IMR-90 (cell line): Measurements from ENCODE around the gene SFPQ. TPM values are rescaled to one million over a fixed set of nuclear protein-coding genes. Genes with fewer than 3 reads are reported as not detected.

Source experiments
- ATAC-seq: fragments of 200-7000 bp; cut with Tn5 transposase; 2 replicates; pipeline ENCODE4 v1.9.1; 2020; ENCODE audit warnings: low read depth, mild to moderate bottlenecking, moderate library complexity
- BruUV-seq: library from RNA; stranded (reverse); fragments of 400-500 nt; replicated peaks from 2 replicates; lab custom pipeline; 2021; lab: Mats Ljungman, UMichigan
- CTCF ChIA-PET: fragments of 300-600 bp; formaldehyde crosslinking; extraction: SDS; loops from one replicate; lab custom pipeline; 2021; ENCODE audit warnings: antibody characterized with exemption; lab: Yijun Ruan, JAX
- POLR2A ChIA-PET: fragments of 300-600 bp; sonication (Branson Sonifier 250); formaldehyde crosslinking; loops from one replicate; lab custom pipeline; 2022; ENCODE audit warnings: antibody characterized with exemption; ENCODE audit not compliant: unreplicated experiment; lab: Charles Lee
- DNase-seq: peaks from one replicate; pipeline ENCODE4 v3.0.0; 2013
- H2AFZ ChIP-seq: replicated peaks from 2 replicates; pipeline ENCODE3; 2013; ENCODE audit warnings: low read length, mild to moderate bottlenecking; ENCODE audit not compliant: poor library complexity
- H2AK5ac ChIP-seq: 2 replicates; pipeline ENCODE4 v1.6.1; 2013; ENCODE audit warnings: low read depth, low read length, inconsistent platforms
- H2AK9ac ChIP-seq: replicated peaks from 2 replicates; pipeline ENCODE3; 2013; ENCODE audit warnings: mild to moderate bottlenecking, low read depth, low read length, moderate library complexity; ENCODE audit not compliant: poor library complexity
- H2BK120ac ChIP-seq: 2 replicates; pipeline ENCODE4 v1.6.1; 2013; ENCODE audit warnings: low read depth, low read length, inconsistent platforms
- H2BK15ac ChIP-seq: 3 replicates; pipeline ENCODE4 v1.6.1; 2013; ENCODE audit warnings: low read depth, low read length, inconsistent platforms
- H2BK20ac ChIP-seq: 2 replicates; pipeline ENCODE4 v1.6.1; 2013; ENCODE audit warnings: low read depth, mild to moderate bottlenecking, inconsistent platforms, low read length, moderate library complexity
- H2BK5ac ChIP-seq: 2 replicates; pipeline ENCODE4 v1.6.1; 2013; ENCODE audit warnings: mild to moderate bottlenecking, low read depth, low read length, inconsistent platforms; ENCODE audit not compliant: poor library complexity, severe bottlenecking
- H3K14ac ChIP-seq: replicated peaks from 2 replicates; pipeline ENCODE4 v1.6.1; 2013; ENCODE audit warnings: low read depth, low read length, inconsistent platforms
- H3K18ac ChIP-seq: 2 replicates; pipeline ENCODE4 v1.6.1; 2013; ENCODE audit warnings: low read depth, low read length, control low read depth
- H3K23ac ChIP-seq: 2 replicates; pipeline ENCODE4 v1.6.1; 2013; ENCODE audit warnings: low read depth, low read length, inconsistent platforms
- H3K27ac ChIP-seq: 2 replicates; pipeline ENCODE4 v1.5.1; 2013; ENCODE audit warnings: mild to moderate bottlenecking, control low read depth, low read length; ENCODE audit not compliant: insufficient read depth
- H3K27me3 ChIP-seq: 2 replicates; pipeline ENCODE4 v1.6.1; 2013; ENCODE audit warnings: low read length; ENCODE audit not compliant: control insufficient read depth, insufficient read depth
- H3K36me3 ChIP-seq: 2 replicates; pipeline ENCODE4 v1.6.1; 2013; ENCODE audit warnings: low read length, mixed read lengths; ENCODE audit not compliant: control insufficient read depth, insufficient read depth
- H3K4ac ChIP-seq: 2 replicates; pipeline ENCODE4 v1.6.1; 2013; ENCODE audit warnings: low read depth, low read length, inconsistent platforms
- H3K4me1 ChIP-seq: 2 replicates; pipeline ENCODE4 v1.6.1; 2013; ENCODE audit warnings: low read length, mixed read lengths; ENCODE audit not compliant: control insufficient read depth, insufficient read depth
- H3K4me2 ChIP-seq: 2 replicates; pipeline ENCODE4 v1.6.1; 2013; ENCODE audit warnings: low read depth, mild to moderate bottlenecking, control low read depth, low read length, moderate library complexity
- H3K4me3 ChIP-seq: 2 replicates; pipeline ENCODE4 v1.5.1; 2013; ENCODE audit warnings: low read depth, mild to moderate bottlenecking, control low read depth, low read length, moderate library complexity; ENCODE audit not compliant: insufficient read depth
- H3K56ac ChIP-seq: 2 replicates; pipeline ENCODE4 v1.6.1; 2013; ENCODE audit warnings: low read length, inconsistent platforms; ENCODE audit not compliant: insufficient read depth; ENCODE audit errors: extremely low read depth
- H3K79me1 ChIP-seq, 2 experiments: 2 replicates each; pipeline ENCODE4 v1.6.1; 2013; ENCODE audit warnings: low read length in 2 of 2, inconsistent platforms in 1 of 2, low read depth in 1 of 2
- H3K9ac ChIP-seq: 2 replicates; pipeline ENCODE4 v1.6.1; 2013; ENCODE audit warnings: low read depth, low read length, control low read depth
- H3K9me1 ChIP-seq: 2 replicates; pipeline ENCODE4 v1.6.1; 2013; ENCODE audit warnings: low read length, inconsistent platforms; ENCODE audit not compliant: insufficient read depth
- H3K9me3 ChIP-seq: 2 replicates; pipeline ENCODE4 v1.6.1; 2013; ENCODE audit warnings: low read length; ENCODE audit not compliant: control insufficient read depth, insufficient read depth
- H4K20me1 ChIP-seq: 2 replicates; pipeline ENCODE4 v1.6.1; 2013; ENCODE audit warnings: low read length, inconsistent platforms; ENCODE audit not compliant: insufficient read depth
- H4K5ac ChIP-seq: 2 replicates; pipeline ENCODE4 v1.6.1; 2013; ENCODE audit warnings: mild to moderate bottlenecking, low read depth, low read length, control low read depth
- H4K8ac ChIP-seq, 2 experiments: 2 replicates each; pipeline ENCODE4 v1.6.1; 2013; ENCODE audit warnings: low read depth in 2 of 2, low read length in 2 of 2, control low read depth in 1 of 2, inconsistent platforms in 1 of 2
- H4K91ac ChIP-seq: 2 replicates; pipeline ENCODE4 v1.6.1; 2013; ENCODE audit warnings: low read depth, low read length, inconsistent platforms; ENCODE audit not compliant: insufficient read depth
- MAZ ChIP-seq: IDR thresholded peaks from 2 replicates; pipeline ENCODE4 v1.6.1; 2012; ENCODE audit warnings: low read depth, mild to moderate bottlenecking, low read length, improper control_type of control experiment, moderate library complexity, borderline replicate concordance
- RFX5 ChIP-seq: IDR thresholded peaks from 2 replicates; pipeline ENCODE4 v1.8.0; 2012; ENCODE audit warnings: low read depth, mild to moderate bottlenecking, low read length, moderate library complexity
- WGBS, 2 experiments: methylation state at CpG; one replicate each; pipeline versions ENCODE4 v1.1.5 to v1.1.7; 2013; ENCODE audit warnings: missing lambda C conversion rate in 2 of 2; ENCODE audit not compliant: insufficient read length in 1 of 2; ENCODE audit errors: extremely low coverage in 2 of 2; 5-methylcytosine and 5-hydroxymethylcytosine counted together
- dilution Hi-C: fragments of 300-500 bp; cut with HindIII; formaldehyde crosslinking; loops from one replicate; pipeline ENCODE4 v1.14.3; 2018; ENCODE audit warnings: low sequenced_read_pairs; ENCODE audit not compliant: unreplicated experiment
- in situ Hi-C: fragments of 300-500 bp; cut with MboI; formaldehyde crosslinking; loops from 3 replicates; pipeline ENCODE4 v1.14.3; 2019; ENCODE audit warnings: low sequenced_read_pairs, inconsistent platforms, mixed read lengths
- intact Hi-C: fragments of 100-400 bp; cut with micrococcal nuclease; formaldehyde crosslinking; loops from 2 replicates; pipeline ENCODE4 v1.10.0; 2022
- polyA plus RNA-seq, 3 experiments: library from polyadenylated mRNA; depleted of rRNA; stranded (reverse); fragments of >200 nt; gene quantifications; 2 replicates each; pipeline ENCODE4 v1.2.3, GENCODE V29; 2012; ENCODE audit warnings: low replicate concordance in 1 of 3
- total RNA-seq: library from RNA; depleted of rRNA; stranded (reverse); fragments of >200 nt; gene quantifications from 2 replicates; pipeline ENCODE4 v1.2.3, GENCODE V29; 2012
- TF ChIP-seq, protein P1 (sequence below): fragments of 150-350 bp; IDR thresholded peaks from 2 replicates; pipeline ENCODE4 v1.6.1; 2017; ENCODE audit warnings: mild to moderate bottlenecking, antibody characterized with exemption, low read length, low read depth

Gene SFPQ
- total and polyA plus RNA-seq, 2 of the 4 experiments (the other 2 are of a cell fraction): 53.9 to 121 TPM

DNA sequence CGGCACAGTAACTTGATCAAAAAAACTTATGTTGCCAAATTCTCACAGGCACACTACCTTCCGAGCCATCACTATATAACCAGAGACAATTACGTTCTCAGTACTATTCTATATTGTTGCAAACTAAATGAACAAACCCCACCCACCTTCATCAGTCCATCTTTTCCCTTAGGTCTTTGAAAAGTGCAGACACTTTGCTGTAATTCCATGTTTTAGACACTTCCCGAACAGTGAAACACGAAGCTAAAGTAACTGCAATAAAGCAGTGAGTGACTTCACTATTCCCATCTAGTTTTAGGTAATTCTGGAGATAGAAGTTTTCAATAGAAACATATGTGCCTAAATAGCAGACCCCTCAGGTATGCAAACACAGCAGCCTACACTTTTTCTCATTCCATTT is 7.7 kb downstream of the SFPQ start:
- no peak for DNase-seq
- ChIA-PET POLR2A (no interaction called here), CTCF (no interaction called here)
- dilution Hi-C loops: no loop called here
- Histone ChIP-seq H3K23ac (no peak overlapping the region), H2BK120ac (no peak overlapping the region), H3K4ac (no peak overlapping the region), H3K79me1 (peaks cover 31 to 51% of the 10 kb centered on the region in 2 experiments), H3K9me1 (peaks cover 6% of the 10 kb centered on the region), H4K8ac (no peak overlapping the region), H2AK9ac (no peak overlapping the region), H4K20me1 (peaks cover 92% of the 10 kb centered on the region), H2BK20ac (no peak overlapping the region), H3K9me3 (no peaks in the 10 kb centered on the region), H3K27me3 (no peaks in the 10 kb centered on the region), H3K4me2 (no peak overlapping the region), H3K56ac (no peak overlapping the region), H3K9ac (no peak overlapping the region), H4K5ac (no peak overlapping the region), H3K4me1 (peaks cover 5% of the 10 kb centered on the region; the same call in 1 of the 2 replicates), H2BK15ac (no peak overlapping the region), H3K36me3 (peaks cover 79% of the 10 kb centered on the region), H2AK5ac (no peak overlapping the region), H3K4me3 (no peak overlapping the region), H2BK5ac (no peak overlapping the region), H4K91ac (no peak overlapping the region), H3K27ac (no peak overlapping the region), H3K18ac (no peak overlapping the region), H3K14ac (no peak overlapping the region), H2AFZ (no peak overlapping the region)
- in situ Hi-C loops: no loop called here
- intact Hi-C loops: loop anchor here (10.0 kb wide), 2 partner anchors 180 to 330 kb away; partner anchors contain the start of gene SMIM12
- TF ChIP-seq MAZ (no peak), RFX5 (no peak)
- TF ChIP-seq, protein P1, sequence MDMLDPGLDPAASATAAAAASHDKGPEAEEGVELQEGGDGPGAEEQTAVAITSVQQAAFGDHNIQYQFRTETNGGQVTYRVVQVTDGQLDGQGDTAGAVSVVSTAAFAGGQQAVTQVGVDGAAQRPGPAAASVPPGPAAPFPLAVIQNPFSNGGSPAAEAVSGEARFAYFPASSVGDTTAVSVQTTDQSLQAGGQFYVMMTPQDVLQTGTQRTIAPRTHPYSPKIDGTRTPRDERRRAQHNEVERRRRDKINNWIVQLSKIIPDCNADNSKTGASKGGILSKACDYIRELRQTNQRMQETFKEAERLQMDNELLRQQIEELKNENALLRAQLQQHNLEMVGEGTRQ: no peak
- 94% methylated on average over 2 of the region's 5 CpGs; no CpG with 5 or more reads in 1 of the 2 experiments for WGBS, 2 experiments
- ATAC-seq: no peak
- no TSS peak for BruUV-seq
